ENCODE results near the gene RIPPLY1. TPM values are rescaled to one million over a fixed set of nuclear protein-coding genes. Genes with fewer than 3 reads are reported as not detected.

Gene RIPPLY1
- not detected in 2 replicates for total RNA-seq (ENCODE audit: low replicate concordance)

DNA sequence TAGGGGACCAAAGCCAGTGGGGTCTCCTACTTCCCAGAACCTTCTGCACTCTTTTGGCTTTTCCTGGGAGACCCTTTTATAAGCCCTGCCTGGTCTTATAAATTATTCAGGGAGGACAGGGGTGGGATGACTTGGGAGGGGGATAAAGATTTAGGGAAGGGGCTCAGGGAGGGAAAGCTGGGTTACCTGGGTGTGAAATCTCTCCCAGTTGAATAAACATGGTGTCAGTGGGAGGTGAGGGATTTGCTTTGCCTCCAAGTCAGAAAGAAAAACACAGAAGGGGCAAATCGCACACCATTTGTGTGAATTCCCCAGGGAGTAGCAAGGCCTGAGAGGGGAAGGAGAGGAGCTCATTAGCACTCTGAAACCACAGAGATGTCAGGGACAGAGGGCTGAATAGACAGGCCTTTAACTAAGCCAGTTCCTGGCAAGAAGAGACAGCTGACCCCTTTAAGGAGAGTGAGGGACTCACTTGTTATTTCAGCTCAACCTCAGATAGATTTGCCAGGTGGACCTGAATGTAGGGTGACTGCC is at the start of gene RIPPLY1:
Gene RIPPLY1, minus strand, starts transcription at position 51 of the 534 bp plus-strand sequence. CDS start 54 bp downstream, outside the sequence.
- DNase-seq (ENCODE audit: low read depth) = no peak
- no peak within 1 kb of the TSS for H3K4me3 ChIP-seq (ENCODE audit: low read depth, low read length)
- TF ChIP-seq, protein P1, sequence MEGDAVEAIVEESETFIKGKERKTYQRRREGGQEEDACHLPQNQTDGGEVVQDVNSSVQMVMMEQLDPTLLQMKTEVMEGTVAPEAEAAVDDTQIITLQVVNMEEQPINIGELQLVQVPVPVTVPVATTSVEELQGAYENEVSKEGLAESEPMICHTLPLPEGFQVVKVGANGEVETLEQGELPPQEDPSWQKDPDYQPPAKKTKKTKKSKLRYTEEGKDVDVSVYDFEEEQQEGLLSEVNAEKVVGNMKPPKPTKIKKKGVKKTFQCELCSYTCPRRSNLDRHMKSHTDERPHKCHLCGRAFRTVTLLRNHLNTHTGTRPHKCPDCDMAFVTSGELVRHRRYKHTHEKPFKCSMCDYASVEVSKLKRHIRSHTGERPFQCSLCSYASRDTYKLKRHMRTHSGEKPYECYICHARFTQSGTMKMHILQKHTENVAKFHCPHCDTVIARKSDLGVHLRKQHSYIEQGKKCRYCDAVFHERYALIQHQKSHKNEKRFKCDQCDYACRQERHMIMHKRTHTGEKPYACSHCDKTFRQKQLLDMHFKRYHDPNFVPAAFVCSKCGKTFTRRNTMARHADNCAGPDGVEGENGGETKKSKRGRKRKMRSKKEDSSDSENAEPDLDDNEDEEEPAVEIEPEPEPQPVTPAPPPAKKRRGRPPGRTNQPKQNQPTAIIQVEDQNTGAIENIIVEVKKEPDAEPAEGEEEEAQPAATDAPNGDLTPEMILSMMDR (IDR thresholded peaks at IDR 0.05; ENCODE audit: insufficient read depth, low read length) = no peak

DNA sequence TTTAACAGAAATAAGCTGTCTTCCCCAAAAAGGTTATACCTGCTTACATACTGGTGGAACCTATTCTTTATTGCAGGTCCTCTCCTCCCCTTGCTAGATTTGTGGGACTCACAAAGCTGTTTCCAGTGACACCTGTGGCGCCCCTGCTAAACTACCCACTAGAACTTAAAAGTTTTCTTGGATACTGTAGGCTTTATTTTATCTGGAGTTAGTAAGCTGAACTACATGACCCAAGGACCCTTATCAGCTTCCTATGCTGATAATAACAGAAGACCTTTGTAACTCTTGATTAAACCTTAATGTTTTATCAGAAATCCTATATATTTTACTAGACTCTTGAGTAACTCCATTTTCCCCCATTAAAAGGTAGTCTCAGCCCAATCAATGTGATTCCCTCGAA is 49.4 kb upstream of the RIPPLY1 start:
- no peak for DNase-seq (ENCODE audit: low read depth)
- TF ChIP-seq, protein P1 (IDR thresholded peaks at IDR 0.05; ENCODE audit: insufficient read depth, low read length) = no peak
- no peak overlapping the region for H3K4me3 ChIP-seq (ENCODE audit: low read depth, low read length)

DNA sequence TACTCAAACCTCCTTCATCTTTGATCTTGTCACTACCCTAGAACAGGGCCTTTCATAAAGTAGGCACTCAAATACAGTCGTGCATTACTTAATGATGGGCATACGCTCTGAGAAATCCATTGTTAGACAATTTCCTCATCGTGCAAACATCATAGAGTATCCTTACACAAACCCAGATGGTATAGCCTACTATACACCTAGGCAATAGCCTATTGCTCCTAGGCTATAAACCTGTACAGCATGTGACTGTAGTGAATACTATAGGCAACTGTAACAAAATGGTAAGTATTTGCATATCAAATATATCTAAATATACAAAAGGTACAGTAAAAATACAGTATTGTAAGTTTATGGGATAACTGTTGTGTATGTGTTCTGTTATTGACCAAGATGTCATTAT is 48.9 kb upstream of the RIPPLY1 start:
- H3K4me3 ChIP-seq (ENCODE audit: low read depth, low read length) = no peak overlapping the region
- TF ChIP-seq, protein P1 (IDR thresholded peaks at IDR 0.05; ENCODE audit: insufficient read depth, low read length) = no peak
- DNase-seq (ENCODE audit: low read depth) = no peak

DNA sequence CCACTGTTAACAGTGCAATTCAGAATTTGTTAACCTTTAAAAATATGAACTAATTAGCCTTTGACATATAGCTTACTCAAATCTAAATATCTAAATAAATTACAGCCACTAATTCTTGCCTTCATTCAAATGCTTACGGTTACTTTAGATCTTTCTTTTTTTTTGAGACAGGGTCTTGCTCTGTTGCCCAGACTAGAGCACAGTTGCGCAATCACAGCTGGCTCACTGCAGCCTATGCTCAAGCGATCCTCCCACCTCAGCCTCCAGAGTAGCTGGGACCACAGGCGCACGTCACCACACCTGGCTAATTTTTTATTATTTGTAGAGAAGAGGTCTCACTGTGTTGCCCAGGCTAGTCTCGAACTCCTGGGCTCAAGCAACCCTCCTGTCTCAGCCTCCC is 48.1 kb upstream of the RIPPLY1 start:
- TF ChIP-seq, protein P1 (IDR thresholded peaks at IDR 0.05; ENCODE audit: insufficient read depth, low read length) = no peak
- no peak overlapping the region for H3K4me3 ChIP-seq (ENCODE audit: low read depth, low read length)
- DNase-seq (ENCODE audit: low read depth) = no peak

DNA sequence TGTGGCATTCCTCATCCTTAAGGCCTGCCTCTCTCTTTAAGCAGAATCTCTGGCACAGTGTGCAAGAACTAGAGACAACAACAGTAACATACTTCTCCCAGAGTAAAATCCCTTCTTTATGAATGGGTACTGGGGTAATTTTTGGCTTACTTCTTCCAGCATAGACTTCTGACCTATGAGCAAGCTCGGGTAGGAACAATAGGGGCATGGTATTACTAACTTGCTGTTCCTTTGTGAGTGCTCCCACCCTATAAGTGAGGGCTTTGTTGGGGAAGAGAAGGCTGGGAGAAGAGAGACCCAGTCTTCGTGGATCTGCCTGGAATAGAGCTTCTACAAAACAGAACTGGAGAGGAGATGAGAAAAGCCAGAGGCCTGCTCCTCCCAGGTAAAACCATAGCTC is 47.2 kb upstream of the RIPPLY1 start:
- no peak overlapping the region for H3K4me3 ChIP-seq (ENCODE audit: low read depth, low read length)
- DNase-seq (ENCODE audit: low read depth) = no peak
- TF ChIP-seq, protein P1 (IDR thresholded peaks at IDR 0.05; ENCODE audit: insufficient read depth, low read length) = no peak

DNA sequence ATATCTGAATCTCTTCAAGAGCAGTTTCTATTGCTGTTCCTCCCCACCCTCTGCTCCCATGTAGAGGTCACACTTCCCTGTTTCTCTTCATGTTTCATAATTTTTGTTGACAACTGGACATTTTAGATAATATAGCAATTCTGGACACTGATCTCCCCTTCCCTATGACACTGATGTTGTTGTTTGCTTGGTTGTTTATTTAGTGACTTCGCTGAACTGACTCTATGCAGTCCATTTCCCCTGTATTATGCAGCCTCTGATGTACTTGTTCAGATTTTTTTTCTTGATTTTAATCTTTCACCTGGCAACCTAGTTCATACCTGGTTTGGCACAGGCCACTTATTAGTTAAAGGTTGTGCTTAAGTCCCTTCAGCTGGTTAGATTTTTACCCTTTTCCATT is 46.2 kb upstream of the RIPPLY1 start:
- no peak for DNase-seq (ENCODE audit: low read depth)
- TF ChIP-seq, protein P1 (IDR thresholded peaks at IDR 0.05; ENCODE audit: insufficient read depth, low read length) = no peak

GRCh38 chrX:106948641-106949040 is 45.5 kb upstream of the RIPPLY1 start:
- TF ChIP-seq, protein P1 (IDR thresholded peaks at IDR 0.05; ENCODE audit: insufficient read depth, low read length) = no peak
- no peak for DNase-seq (ENCODE audit: low read depth)
- no peak overlapping the region for H3K4me3 ChIP-seq (ENCODE audit: low read depth, low read length)

More for the DNA sequence above, 46.2 kb upstream of the RIPPLY1 start:
- H3K4me3 ChIP-seq (ENCODE audit: low read depth, low read length) = no peak overlapping the region

All from fibroblast of the aortic adventitia (primary cell).